GM18519 (cell line): ENCODE data around the gene SLC49A3.
"Not testable (repeated sequence)": the region's sequence is repeated elsewhere in the genome, so short reads cannot be mapped to it uniquely, and the experiment has no call there.

Experiments
- ATAC-seq: cut with Tn5 transposase; IDR thresholded peaks from one replicate; pipeline ENCODE4 v1.9.1; 2021; ENCODE audit warnings: mild to moderate bottlenecking, moderate library complexity; ENCODE audit not compliant: unreplicated experiment, low FRiP score

Gene SLC49A3

DNA sequence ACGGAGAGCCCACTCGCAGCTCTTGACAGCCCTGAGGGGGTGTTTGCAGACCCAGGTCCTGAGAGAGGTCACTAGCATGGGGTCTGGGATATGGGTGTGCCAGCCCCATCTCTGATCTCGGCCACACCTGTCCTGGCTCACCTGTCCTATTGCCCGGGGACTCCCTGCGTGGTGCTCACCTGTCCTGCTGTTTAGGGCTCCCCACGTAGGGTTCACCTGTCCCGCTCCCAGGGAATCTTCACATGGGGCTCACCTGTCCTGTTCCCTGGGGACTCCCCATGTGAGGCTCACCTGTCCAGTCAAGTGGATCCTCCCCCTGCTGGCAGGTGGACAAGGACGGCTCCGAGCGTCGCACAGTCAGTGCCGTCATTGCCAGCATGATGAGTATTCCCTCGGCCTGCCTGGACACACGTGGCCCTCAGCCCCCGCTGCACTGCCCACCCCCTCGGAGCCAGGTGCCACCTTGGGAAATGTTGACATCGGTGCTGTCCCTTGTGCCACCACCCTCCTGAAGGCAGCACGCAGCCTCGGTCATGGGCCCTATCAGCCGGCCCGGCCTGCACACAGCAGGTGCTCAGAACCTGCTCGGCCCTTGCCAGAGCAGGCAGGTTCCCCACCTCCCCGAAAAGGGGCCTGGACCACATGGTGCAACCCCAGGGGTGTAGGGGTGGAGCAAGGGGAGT lies 6.3 kb downstream of the SLC49A3 start:
- no peak for ATAC-seq

DNA sequence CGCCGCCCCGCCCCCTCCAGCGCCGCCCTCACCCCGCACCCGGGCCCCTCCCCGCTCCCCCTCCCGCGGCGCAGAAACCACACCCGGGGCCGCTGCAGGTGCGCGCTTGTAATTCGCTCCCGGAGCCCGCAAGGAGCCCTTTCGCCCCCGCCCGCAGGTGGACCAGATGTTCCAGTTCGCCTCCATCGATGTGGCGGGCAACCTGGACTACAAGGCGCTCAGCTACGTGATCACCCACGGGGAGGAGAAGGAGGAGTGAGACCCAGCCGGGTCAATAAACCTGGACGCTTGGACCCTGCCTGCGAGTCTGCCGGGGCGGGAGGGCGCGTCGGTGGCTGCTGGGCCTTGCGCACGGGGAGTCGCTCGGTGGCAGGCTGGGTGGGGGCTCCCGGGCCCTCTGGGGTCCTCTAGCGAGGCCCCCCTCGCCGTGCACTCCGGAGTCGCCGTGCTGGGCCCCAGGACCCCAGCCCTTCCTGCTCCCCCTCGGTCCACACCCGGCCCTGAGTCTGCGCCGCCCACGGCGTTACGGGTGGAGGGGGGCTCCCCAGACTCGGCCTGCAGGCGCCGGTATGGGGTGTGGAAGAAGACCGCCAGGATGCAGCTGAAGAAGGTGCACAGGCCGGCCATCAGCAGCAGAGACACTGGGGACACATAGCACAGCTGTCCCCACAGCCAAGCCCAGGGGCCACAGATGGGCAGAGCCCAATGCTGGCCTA lies 7.1 kb downstream of the SLC49A3 start:
- no peak for ATAC-seq

DNA sequence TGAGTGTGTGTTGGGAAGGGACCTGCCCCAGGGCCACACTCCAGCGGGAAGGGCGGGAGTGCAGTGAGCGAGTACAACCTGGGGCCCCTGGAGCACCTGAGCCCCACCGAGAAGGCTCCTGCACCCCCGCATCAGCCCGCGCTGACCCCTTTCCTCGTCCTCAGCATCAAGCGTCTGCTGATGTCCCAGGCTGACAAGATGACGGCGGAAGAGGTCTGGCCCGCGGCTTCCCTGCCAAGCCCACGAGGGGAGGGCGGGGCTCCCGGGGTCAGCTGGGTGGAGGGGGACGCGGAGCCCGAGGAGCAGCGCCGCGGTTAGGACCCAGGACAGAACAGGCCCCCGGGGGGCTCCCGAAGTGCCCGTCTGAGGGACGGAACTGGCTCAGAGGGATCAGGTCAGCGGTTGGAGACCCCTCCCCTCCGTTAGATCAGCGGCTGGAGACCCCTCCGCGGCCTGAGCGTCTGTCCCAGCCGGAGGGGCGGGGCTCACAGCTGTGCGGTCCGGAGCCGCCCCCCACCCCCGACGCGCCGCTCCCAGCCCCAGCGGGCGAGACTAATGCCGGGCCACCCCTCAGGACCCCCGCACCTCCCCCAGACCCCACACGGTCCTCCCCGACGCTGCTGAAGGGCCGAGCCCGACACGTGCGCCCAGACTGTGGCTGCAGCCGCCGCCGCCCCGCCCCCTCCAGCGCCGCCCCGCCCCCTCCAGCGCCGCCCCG lies 7.9 kb downstream of the SLC49A3 start:
- ATAC-seq, result no peak

DNA sequence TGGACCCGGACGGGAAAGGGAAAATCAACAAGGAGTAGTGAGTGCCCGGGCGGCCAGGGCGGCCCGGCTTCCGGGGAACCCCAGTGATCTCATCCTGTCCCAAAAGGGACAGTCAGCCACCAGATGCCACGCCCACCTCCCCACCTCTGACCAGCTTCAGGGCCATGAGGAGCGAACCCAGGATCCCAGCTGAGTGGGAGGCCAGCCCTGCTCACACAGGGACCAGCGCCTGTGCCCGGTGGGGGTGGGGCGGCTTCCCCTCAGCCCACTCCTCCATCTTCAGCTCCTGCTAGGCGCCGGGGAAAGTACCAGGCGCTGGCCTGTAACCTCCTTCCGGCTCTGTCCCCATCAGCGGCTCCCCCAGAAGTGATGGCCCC lies 8.4 kb downstream of the SLC49A3 start:
- ATAC-seq, result no peak

DNA sequence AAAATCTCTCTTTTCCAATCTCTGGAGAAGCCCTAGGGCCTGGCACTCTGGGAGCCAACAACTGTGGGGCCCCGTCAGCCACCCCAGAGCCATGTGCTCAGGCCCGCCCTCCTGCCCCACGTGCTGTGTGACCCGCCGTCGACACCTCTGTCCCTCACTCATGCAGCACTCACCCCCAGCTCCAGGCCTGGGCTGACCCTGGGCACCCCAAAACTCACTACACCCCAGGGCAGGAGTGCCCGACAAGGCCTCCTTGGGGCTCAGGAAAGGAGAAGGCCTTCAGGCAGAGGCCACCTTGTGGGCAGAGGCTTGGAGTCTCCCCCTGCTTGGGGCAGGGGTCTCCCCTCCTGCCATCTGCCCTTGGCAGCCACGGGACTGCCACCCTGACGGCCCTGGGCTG lies 8.9 kb downstream of the SLC49A3 start:
- no peak for ATAC-seq

DNA sequence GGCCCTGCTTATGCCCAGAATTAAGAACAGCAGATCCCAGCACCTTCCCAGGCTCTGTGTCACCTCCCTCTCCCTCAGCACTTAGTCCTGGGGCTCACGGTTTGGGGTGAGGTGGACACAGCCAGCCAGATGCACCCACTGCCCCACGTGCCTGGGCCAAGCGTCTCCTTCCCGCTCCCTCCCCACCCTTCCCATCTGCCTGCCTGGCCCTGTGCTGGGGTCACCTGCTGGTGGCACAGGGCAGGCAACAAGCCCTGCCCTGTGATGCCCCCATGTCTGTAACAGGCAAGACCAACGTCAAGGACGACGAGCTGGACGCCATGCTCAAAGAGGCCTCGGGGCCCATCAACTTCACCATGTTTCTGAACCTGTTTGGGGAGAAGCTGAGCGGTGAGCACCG lies 9.3 kb downstream of the SLC49A3 start:
- ATAC-seq, result no peak

DNA sequence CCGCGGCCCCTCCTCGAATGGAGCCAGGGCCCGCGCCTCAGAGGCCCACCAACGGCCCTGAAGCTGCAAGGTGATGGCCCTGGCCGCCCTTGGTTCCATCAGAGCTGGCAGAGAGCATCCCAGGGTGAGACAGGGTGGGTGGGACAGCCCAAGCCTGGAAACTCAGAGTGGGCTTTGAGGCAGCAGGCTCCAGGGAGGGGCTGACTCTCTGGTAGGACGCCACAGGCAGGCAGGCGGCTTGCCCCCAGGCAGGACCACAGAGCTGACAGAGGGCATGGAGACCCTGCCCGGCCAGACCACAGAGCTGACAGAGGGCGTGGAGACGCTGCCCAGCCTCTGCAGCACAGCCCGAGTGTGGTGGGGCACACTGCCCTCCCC lies 9.9 kb downstream of the SLC49A3 start:
- ATAC-seq, result no peak

DNA sequence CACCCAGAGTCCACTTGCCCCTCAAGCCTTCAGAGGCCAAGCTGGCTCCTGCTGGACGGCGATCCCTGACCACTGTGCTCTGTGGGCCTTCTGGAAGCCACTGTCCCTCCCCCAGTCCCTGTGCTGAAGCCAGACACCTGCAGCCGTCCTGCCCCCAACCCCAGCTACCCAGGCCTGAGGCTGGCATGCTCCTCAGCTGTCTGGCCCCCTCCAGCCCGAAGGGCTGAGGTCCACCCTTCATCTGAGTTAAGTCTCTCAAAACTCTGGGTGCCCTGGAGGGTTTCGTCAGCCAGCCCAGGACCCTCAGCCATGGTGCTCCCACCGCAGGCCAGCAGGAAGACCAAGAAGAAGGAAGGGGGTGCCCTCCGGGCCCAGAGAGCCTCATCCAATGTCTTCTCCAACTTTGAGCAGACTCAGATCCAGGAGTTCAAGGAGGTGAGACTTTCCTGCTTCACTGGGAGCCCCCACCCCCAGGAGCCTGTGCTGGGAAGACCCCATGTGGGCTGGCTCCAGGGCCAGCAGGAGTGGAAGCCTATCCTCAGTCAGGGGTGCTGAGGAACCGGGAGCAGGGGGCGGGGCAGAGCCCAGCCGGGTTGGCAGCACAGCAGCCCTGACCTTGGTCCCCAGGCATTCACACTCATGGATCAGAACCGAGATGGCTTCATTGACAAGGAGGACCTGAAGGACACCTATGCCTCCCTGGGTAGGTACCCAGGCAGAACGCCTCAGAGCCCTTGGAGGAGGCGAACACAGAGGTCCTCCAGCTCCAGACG lies 10.4 kb downstream of the SLC49A3 start:
- ATAC-seq, result no peak

DNA sequence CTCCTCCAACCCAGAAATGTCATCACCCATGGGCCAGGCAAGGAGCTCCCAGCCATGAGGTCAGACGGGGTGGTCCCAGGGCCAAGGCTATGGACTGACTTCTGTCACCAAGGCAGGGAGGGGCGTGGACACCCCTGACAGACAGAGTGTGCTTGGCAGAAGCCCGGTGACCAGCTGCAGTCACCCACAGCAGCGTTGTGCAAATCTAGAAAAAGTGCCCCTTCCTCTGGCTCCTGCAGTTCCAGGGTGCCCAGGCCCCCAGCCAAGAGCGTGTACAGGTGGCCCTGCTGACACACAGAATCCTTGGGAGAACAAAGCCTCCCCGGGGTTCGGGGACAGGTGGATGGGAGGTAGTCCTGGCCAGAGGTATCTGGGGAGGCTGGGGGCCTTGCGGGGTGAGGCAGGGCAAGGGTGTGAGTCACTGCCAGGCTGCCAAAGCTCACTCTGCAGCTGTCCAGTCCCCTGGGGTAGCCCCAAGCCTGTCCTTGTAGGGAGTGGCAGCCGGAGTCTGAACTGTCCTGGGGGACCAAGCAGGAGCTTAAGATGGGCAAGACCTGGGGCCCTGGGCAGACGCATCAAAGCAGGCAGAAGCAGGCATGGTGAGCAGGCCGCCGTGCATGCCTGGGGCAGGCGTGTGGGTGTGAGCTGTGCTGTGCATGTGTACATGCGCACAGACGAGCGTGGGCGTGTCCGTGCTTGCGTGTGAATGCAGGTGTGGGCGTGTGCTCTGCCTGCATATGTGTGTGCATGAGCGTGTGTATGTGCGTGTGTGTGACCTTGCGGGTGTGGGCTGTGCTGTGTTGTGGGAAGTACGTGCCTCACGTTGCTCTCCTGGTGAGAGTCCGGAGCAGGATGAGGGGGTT lies 11.3 kb downstream of the SLC49A3 start:
- ATAC-seq, result no peak

DNA sequence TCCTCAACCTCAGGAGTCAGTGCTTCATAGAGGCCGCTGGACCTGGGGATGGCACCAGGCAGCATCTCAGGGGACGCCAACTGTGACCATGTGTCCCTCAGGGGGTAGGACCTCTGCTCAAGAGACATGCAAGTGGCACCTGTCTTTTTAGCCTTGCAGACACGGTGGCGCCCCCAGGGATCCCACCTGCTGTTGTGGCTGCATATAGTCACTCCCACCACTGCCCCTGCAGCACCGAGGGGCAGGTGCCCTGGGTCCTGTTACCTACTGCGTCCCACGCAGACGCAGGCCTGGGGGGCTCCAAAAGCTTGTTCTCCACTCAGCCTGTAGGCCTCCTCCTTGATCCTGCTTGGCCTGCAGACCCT lies 12.1 kb downstream of the SLC49A3 start:
- ATAC-seq, result no peak

DNA sequence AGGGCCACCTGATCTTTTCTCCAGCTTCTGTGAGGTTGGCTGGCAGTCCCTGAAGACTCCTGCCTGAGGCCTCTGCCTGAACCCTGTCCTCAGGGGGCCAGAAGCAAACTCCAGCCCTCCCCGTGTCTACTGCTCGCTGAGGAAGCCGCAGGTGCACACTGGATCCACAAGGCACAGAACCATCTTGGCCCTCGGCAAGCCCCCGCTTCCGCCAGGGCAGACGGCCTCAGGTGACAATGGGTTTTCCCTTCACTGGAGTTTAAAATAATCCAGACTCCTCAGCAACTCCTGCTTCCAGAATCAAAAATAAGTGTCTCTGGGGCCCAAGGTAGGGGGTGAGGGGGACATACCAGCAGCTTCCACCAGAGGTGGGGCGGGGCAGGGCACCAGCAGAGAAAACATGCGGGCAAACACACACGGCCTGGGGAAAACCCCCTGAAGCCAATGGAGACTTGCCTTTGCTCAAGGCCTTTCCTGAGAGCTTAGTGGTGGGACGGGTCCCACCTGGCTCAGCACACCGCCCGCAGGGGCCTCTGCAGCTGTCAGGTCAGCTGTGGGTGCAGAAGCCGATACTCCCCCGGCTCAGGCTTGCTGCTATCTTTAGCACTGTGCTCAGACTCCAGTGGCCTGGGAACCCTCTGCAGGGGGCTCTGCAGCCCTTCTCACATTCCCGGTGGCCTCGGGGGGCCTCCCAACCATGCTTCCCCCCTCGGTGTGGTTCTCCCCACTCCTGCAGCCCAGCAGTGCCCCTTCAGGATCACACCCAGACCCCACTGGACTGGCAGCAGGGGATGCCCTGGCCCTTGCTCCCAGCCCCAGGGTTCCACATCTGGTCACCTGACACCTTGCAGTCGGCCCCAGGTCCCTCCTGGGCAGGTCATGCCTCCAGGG lies 12.7 kb downstream of the SLC49A3 start:
- no peak for ATAC-seq

DNA sequence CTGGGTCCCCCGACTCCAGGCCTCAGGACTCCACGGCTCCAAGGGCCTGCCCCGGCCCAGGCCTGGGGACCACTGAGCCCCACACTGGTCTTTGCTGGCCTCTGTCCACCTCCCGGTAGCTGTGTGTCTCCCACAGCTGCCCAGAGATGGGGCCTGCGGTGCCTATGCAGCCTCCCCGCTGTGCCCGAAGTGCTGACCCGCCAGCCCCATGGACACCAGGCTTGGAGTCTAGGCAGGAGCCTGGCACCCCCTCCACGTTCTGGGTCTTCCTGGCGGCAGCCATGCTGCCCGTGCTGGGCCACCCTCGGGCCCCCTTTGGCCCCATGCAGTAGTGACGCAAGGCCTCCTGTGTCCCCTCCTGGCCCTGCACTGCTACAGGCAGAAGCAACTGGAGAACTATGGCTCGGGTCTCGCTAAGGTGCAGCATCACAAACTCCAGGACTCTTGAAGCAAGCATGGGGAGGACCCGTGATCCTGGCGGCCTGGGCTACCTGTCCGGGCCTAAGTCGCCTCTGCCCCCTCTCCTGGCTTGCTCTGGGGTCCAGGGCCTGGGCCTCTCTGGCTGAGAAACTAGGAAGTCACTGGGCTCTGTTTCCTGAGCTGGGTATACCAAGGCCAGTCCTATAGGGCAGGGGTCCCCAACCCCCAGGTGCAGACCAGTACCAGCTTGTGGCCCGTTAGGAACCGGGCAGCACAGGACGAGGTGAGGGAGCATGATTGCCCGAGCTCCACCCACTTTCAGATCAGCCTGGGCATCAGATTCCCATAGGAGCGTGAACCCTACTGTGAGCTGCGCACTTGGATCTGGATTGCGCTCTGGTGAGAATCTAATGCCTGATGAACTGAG lies 13.7 kb downstream of the SLC49A3 start:
- no peak for ATAC-seq

DNA sequence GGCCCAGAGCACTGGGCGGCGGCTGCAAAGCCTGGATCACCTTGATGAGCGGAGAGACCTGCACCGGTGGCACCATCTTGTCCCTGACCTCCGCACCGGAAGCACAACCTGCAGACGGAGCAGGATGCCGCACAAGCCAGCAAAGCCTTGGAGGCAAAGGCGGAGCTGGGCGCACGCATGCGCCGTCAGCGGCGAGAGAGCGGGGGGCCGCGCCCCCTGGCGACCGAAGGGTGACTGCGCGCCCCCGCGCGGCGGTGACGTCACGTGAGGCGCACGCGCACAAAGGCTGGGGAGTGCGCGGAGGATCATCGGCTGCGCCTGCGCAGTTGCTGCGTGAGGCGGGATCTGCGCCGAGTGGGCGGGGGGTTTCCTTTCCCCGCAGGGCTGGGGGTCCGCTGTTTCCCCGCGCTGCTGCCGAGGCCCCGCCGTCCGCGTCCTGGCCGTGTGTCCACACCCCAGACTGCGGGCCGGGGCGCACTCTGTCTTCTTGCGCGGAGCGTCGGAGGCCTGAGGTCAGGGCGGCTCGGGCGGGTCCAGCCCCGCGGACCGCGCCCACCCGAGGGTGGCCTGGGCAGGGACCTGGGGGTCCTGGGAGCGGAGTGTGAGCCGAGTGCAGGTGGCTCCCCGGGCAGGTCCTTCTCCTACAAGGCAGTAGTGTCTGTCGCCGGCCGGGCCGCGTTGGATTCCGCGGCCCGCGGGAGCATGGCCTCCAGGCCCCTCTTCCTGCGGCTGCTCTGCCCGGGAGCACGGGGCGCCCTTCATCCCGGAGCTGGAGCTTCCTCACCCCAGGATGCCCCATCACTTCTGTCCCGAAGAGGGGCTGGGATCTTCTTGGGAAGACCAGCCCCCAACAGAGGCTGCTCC lies 14.5 kb downstream of the SLC49A3 start, which contains the start of the genes ATP5ME and MYL5:
ATP5ME (minus strand) TSS at position 105 of the 864 bp plus-strand sequence; CDS start at position 76, 29 bp downstream.
MYL5 (plus strand) TSS at position 371 of the 864 bp plus-strand sequence. CDS start 3,485 bp downstream, outside the sequence.
- peak; percentile 84 for ATAC-seq

DNA sequence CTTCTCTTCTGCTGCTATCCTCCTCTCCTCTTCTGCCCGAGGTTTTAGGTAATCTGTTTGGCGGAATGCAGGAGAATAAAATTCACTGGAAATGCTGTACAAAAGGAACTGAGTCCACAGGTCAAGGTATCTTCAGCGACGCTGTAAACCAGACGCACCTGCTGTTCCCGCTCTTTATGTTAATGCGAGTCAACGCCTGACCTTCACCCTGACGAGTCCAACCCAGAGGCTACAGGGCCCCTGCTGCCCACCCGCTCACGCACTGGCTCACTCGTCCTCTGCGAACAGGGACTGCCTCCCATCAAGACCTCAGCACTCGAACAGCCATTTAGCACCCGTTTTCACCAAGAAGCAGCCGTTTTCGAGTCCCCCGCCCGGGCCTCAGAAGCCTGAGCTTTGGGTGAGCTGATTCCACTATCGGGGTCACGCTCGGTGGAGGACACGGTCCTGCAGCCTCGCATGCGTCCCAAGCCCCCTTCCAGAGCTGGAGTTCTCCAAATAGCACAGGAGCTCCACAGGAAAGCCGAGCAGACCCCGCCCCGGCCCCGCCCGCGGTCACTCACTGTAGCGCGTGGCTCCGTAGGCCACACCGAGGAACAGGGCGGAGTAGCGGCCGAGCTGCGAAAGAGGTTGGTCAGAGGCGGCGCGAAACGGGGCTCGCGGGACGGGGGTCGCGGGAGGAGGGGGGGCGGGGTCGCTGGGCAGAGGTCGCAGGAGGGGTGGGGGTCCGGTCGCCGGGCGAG lies 15.4 kb downstream of the SLC49A3 start:
- ATAC-seq, result no peak

DNA sequence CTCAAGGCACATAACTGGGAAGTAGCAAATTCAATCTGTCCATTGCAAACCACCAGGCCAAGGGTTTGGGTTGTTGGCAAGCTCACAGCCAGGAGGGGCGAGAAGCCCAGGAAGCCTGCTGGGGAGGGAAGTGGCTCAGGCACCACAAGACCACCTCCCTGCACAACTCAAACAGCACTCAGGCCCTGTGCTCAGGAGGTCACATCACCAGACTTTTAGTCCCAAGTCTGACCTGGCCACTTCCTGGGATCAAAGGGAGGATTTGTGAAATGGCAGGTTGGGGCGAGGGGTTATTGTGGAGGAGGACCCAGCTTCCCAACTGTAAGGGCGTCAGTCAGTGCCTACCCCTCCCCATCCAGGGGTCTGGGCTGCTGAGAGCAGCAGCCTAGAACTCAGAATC lies 17.2 kb downstream of the SLC49A3 start:
- no peak for ATAC-seq

DNA sequence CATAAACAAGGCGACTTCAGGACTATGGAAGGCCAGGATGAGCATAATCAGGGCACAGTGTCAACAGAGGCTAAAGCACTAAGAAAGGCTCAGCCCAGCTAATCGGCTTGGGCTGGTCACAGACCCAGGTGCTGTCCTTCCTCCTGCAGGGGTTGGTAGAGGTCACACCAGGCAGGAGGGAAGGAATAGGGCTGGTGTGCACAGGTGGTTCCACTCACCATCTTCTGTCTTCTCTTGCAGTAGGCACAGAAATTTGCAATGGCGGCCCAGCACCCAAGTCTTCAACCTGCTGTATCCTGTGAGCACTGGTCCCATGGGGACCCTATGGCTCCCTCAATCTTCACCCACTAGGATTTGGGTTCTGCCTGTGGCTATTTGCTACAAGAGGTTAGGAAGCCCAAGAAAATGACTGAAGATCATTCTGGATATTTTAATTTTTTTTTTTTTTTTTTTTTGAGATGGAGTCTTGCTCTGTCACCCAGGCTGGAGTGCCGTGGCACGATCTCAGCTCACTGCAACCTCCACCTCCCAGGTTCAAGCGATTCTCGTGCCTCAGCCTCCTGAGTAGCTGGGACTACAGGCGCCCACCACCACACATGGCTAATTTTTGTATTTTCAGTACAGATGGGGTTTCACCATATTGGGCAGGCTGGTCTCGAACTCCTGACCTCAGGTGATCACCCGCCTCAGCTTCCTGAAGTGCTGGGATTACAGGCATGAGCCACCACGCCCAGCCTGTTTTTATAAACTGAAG lies 19.0 kb downstream of the SLC49A3 start:
- not testable (repeated sequence) for ATAC-seq
